H9 (cell line): ENCODE results near the gene ZNF618. TPM values are rescaled to one million over a fixed set of nuclear protein-coding genes. Genes with fewer than 3 reads are reported as not detected.

Experiments
- DNase-seq: peaks from one replicate; pipeline ENCODE4 v3.0.0-alpha.2; 2017
- H2AFZ ChIP-seq: one replicate; pipeline ENCODE4 v1.6.1; 2013; ENCODE audit warnings: mild to moderate bottlenecking, low read length, control low read depth, moderate library complexity
- H2AK5ac ChIP-seq: 2 replicates; pipeline ENCODE4 v1.6.1; 2013; ENCODE audit warnings: low read length, control low read depth, mixed read lengths; ENCODE audit not compliant: insufficient read length
- H2BK120ac ChIP-seq: one replicate; pipeline ENCODE4 v1.6.1; 2013; ENCODE audit warnings: low read depth, mild to moderate bottlenecking, low read length, control low read depth, inconsistent platforms; ENCODE audit not compliant: poor library complexity, severe bottlenecking
- H2BK12ac ChIP-seq: 2 replicates; pipeline ENCODE4 v1.6.1; 2013; ENCODE audit warnings: low read length, control low read depth, mixed read lengths, low read depth; ENCODE audit not compliant: insufficient read length
- H2BK15ac ChIP-seq: 2 replicates; pipeline ENCODE4 v1.6.1; 2013; ENCODE audit warnings: low read depth, low read length, control low read depth
- H2BK20ac ChIP-seq: one replicate; pipeline ENCODE4 v1.6.1; 2013; ENCODE audit warnings: low read depth, mild to moderate bottlenecking, low read length, control low read depth, inconsistent platforms; ENCODE audit not compliant: poor library complexity, severe bottlenecking
- H2BK5ac ChIP-seq: 2 replicates; pipeline ENCODE4 v1.6.1; 2013; ENCODE audit warnings: low read length, control low read depth, mixed read lengths; ENCODE audit not compliant: insufficient read length
- H3K14ac ChIP-seq: 2 replicates; pipeline ENCODE4 v1.6.1; 2013; ENCODE audit warnings: low read length, control low read depth; ENCODE audit not compliant: insufficient read depth
- H3K18ac ChIP-seq: 2 replicates; pipeline ENCODE4 v1.6.1; 2013; ENCODE audit warnings: low read depth, mild to moderate bottlenecking, mixed read lengths, low read length, control low read depth; ENCODE audit not compliant: insufficient read length
- H3K23ac ChIP-seq: 2 replicates; pipeline ENCODE4 v1.6.1; 2013; ENCODE audit warnings: low read length, control low read depth, mixed read lengths, low read depth; ENCODE audit not compliant: insufficient read length
- H3K23me2 ChIP-seq: 2 replicates; pipeline ENCODE4 v1.6.1; 2013; ENCODE audit warnings: low read depth, mild to moderate bottlenecking, mixed read lengths, low read length, control low read depth; ENCODE audit not compliant: insufficient read length, poor library complexity, severe bottlenecking
- H3K27ac ChIP-seq: 2 replicates; pipeline ENCODE4 v1.5.1; 2013; ENCODE audit warnings: low read length, control low read depth, mixed read lengths, low read depth; ENCODE audit not compliant: insufficient read length
- H3K27me3 ChIP-seq: 2 replicates; pipeline ENCODE4 v1.6.1; 2013; ENCODE audit warnings: low read length, control low read depth, inconsistent platforms; ENCODE audit not compliant: insufficient read depth
- H3K4ac ChIP-seq: 2 replicates; pipeline ENCODE4 v1.6.1; 2013; ENCODE audit warnings: low read depth, mild to moderate bottlenecking, control low read depth, inconsistent platforms, low read length, moderate library complexity
- H3K4me1 ChIP-seq: 2 replicates; pipeline ENCODE4 v1.6.1; 2013; ENCODE audit warnings: low read length, control low read depth, inconsistent platforms; ENCODE audit not compliant: insufficient read depth
- H3K4me2 ChIP-seq: 2 replicates; pipeline ENCODE4 v1.6.1; 2013; ENCODE audit warnings: low read length, control low read depth, mixed read lengths; ENCODE audit not compliant: insufficient read length, insufficient read depth
- H3K56ac ChIP-seq: 2 replicates; pipeline ENCODE4 v1.6.1; 2013; ENCODE audit warnings: low read depth, mild to moderate bottlenecking, mixed read lengths, low read length, control low read depth; ENCODE audit not compliant: insufficient read length
- H3K79me1 ChIP-seq: 2 replicates; pipeline ENCODE4 v1.6.1; 2013; ENCODE audit warnings: low read depth, mild to moderate bottlenecking, moderate library complexity, low read length, control low read depth, inconsistent platforms; ENCODE audit not compliant: insufficient read depth, poor library complexity, severe bottlenecking
- H3K79me2 ChIP-seq: 2 replicates; pipeline ENCODE4 v1.6.1; 2013; ENCODE audit warnings: low read length, control low read depth, inconsistent platforms; ENCODE audit not compliant: insufficient read depth
- H3K9ac ChIP-seq: 2 replicates; pipeline ENCODE4 v1.6.1; 2013; ENCODE audit warnings: low read length, control low read depth, mixed read lengths; ENCODE audit not compliant: insufficient read length; ENCODE audit errors: extremely low read depth
- H3K9me3 ChIP-seq: one replicate; pipeline ENCODE4 v1.6.1; 2013; ENCODE audit warnings: low read depth, low read length, inconsistent platforms; ENCODE audit not compliant: control insufficient read depth
- H3T11ph ChIP-seq: one replicate; pipeline ENCODE4 v1.6.1; 2013; ENCODE audit warnings: mild to moderate bottlenecking, low read length, control low read depth, inconsistent platforms
- H4K20me1 ChIP-seq: one replicate; pipeline ENCODE4 v1.6.1; 2013; ENCODE audit not compliant: control insufficient read depth, insufficient read length, insufficient read depth
- H4K5ac ChIP-seq: 2 replicates; pipeline ENCODE4 v1.6.1; 2013; ENCODE audit warnings: low read depth, mild to moderate bottlenecking, mixed read lengths, low read length, control low read depth; ENCODE audit not compliant: insufficient read length
- H4K8ac ChIP-seq: replicated peaks from 2 replicates; pipeline ENCODE4 v1.6.1; 2013; ENCODE audit warnings: low read length, control low read depth, mixed read lengths, low read depth; ENCODE audit not compliant: insufficient read length
- H4K91ac ChIP-seq: 2 replicates; pipeline ENCODE4 v1.6.1; 2013; ENCODE audit warnings: low read depth, mild to moderate bottlenecking, moderate library complexity, mixed read lengths, low read length, control low read depth; ENCODE audit not compliant: insufficient read length
- H3K27ac Mint-ChIP-seq, 3 experiments: 2 replicates in 2 of 3; 3 replicates in 1 of 3; pipeline ENCODE4 v1.8.0; 2020 to 2021; ENCODE audit warnings: mixed read lengths in 3 of 3, mild to moderate bottlenecking in 1 of 3, moderate library complexity in 1 of 3
- H3K27me3 Mint-ChIP-seq: 2 replicates; pipeline ENCODE4 v1.8.0; 2021; ENCODE audit warnings: low read depth, mild to moderate bottlenecking, moderate library complexity, mixed read lengths
- H3K36me3 Mint-ChIP-seq, 3 experiments: 2 replicates in 2 of 3; 3 replicates in 1 of 3; pipeline ENCODE4 v1.8.0; 2020 to 2021; ENCODE audit warnings: low read depth in 3 of 3, mixed read lengths in 3 of 3; ENCODE audit not compliant: insufficient read depth in 1 of 3
- H3K4me1 Mint-ChIP-seq, 2 experiments: 2 replicates each; pipeline ENCODE4 v1.8.0; 2020; ENCODE audit warnings: mixed read lengths in 2 of 2
- H3K4me3 Mint-ChIP-seq, 2 experiments: 2 replicates in 1 of 2; 3 replicates in 1 of 2; pipeline ENCODE4 v1.8.0; 2020 to 2021; ENCODE audit warnings: mild to moderate bottlenecking in 2 of 2, mixed read lengths in 2 of 2, moderate library complexity in 1 of 2
- H3K9me3 Mint-ChIP-seq, 2 experiments: 2 replicates in 1 of 2; 3 replicates in 1 of 2; pipeline ENCODE4 v1.8.0; 2020; ENCODE audit warnings: mild to moderate bottlenecking in 2 of 2, mixed read lengths in 2 of 2, moderate library complexity in 1 of 2
- total RNA-seq: library from RNA; stranded (reverse); gene quantifications from 2 replicates; pipeline ENCODE4 v1.2.1, GENCODE V29; 2021
- TF ChIP-seq, protein P1 (sequence below): fragments of 200-600 bp; sonication (generic); conservative IDR thresholded peaks from 3 replicates; pipeline ENCODE4 v1.8.0; 2021; ENCODE audit warnings: antibody characterized with exemption, mild to moderate bottlenecking

ZNF618 gene
- total RNA-seq, 1 experiment from 2014 or later, result 13.6 TPM

DNA sequence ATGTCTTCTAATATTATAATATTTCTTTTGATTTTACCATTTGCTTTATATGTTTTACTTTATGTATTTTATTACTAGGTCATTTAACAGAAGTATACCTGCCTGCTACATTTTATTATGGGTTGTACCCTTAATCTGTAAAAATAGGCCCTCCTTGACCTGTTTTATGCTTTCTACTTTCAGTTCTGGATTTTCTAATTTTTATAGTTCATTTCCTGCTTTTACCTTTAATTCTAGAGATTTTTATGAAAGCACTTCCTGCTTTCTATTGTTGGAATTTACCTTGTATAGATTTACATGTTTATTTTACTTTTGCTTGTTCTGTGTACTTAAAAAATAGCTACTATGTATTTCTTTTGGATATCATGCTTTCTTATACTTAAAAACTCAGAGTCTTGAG lies 20.6 kb downstream of the ZNF618 start:
- no peak overlapping the region for H3K4me2 ChIP-seq
- no peak overlapping the region for H2AFZ ChIP-seq
- no peak overlapping the region for H3K27ac ChIP-seq
- H3K4me1 Mint-ChIP-seq, result peaks cover 0 to 5% of the 10 kb centered on the region in 2 experiments; a peak in 1 of 4 replicates
- H3K4ac ChIP-seq, result no peak overlapping the region
- TF ChIP-seq, protein P1, sequence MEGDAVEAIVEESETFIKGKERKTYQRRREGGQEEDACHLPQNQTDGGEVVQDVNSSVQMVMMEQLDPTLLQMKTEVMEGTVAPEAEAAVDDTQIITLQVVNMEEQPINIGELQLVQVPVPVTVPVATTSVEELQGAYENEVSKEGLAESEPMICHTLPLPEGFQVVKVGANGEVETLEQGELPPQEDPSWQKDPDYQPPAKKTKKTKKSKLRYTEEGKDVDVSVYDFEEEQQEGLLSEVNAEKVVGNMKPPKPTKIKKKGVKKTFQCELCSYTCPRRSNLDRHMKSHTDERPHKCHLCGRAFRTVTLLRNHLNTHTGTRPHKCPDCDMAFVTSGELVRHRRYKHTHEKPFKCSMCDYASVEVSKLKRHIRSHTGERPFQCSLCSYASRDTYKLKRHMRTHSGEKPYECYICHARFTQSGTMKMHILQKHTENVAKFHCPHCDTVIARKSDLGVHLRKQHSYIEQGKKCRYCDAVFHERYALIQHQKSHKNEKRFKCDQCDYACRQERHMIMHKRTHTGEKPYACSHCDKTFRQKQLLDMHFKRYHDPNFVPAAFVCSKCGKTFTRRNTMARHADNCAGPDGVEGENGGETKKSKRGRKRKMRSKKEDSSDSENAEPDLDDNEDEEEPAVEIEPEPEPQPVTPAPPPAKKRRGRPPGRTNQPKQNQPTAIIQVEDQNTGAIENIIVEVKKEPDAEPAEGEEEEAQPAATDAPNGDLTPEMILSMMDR, result no peak
- H2AK5ac ChIP-seq, result no peak overlapping the region
- H4K91ac ChIP-seq, result no peak overlapping the region
- H3K79me1 ChIP-seq, result no peaks in the 10 kb centered on the region
- H3T11ph ChIP-seq, result no peak overlapping the region
- H2BK15ac ChIP-seq, result no peak overlapping the region
- H2BK5ac ChIP-seq, result no peak overlapping the region
- no peak overlapping the region for H3K18ac ChIP-seq
- H4K5ac ChIP-seq, result no peak overlapping the region
- H3K9me3 Mint-ChIP-seq, result peaks cover 0 to 2% of the 10 kb centered on the region in 2 experiments; a peak in 1 of 5 replicates
- no peak overlapping the region for H3K27ac Mint-ChIP-seq
- peaks cover 0 to 10% (median 3%) of the 10 kb centered on the region in 3 experiments; a peak in 3 of 7 replicates for H3K36me3 Mint-ChIP-seq
- no peak overlapping the region for H3K14ac ChIP-seq
- no peaks in the 10 kb centered on the region for H3K27me3 ChIP-seq
- H3K56ac ChIP-seq, result no peak overlapping the region
- no peaks in the 10 kb centered on the region; the same call in 1 of the 2 replicates for H3K4me1 ChIP-seq
- no peaks in the 10 kb centered on the region for H3K27me3 Mint-ChIP-seq
- no peaks in the 10 kb centered on the region for H3K23me2 ChIP-seq
- H2BK20ac ChIP-seq, result no peak overlapping the region
- H3K4me3 Mint-ChIP-seq, result no peak overlapping the region
- no peak overlapping the region for H4K8ac ChIP-seq
- H2BK120ac ChIP-seq, result no peak overlapping the region
- 0 out of 2 replicates have a peak, but pooled peaks cover 2% of the 10 kb centered on the region for H3K79me2 ChIP-seq
- H4K20me1 ChIP-seq, result no peaks in the 10 kb centered on the region
- H3K23ac ChIP-seq, result no peak overlapping the region
- no peaks in the 10 kb centered on the region for H3K9me3 ChIP-seq
- DNase-seq, result no peak
- H3K9ac ChIP-seq, result no peak overlapping the region
- H2BK12ac ChIP-seq, result no peak overlapping the region
